ENCODE data around the gene DHX15.
"Not testable (repeated sequence)": the region's sequence is repeated elsewhere in the genome, so short reads cannot be mapped to it uniquely, and the experiment has no call there.

Gene DHX15

DNA sequence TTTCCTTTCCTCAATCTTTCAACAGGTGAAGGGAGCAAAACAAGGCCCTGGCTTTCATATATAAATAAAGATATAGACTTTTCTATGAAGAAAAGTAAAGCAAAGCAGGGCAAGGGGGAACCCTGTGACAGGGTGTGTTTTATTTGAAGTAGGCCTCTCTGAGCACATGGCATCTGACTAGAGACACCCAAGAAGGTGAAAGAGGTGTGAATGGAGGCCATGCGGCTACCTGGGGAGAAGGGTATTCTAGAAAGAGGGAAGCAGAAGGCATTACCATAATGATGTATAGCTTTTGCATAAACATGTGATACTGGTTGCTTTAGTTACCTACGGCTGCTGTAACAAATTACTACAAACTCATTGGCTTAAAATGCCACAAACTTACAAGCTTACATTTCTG is 75.8 kb downstream of the DHX15 start:
- H4K5ac ChIP-seq (ENCODE audit: low read length): no peak overlapping the region
- WGBS (ENCODE audit: extremely low coverage, insufficient coverage, low lambda C conversion rate): no CpG with 5 or more reads among the region's 2 CpGs
- no peak for DNase-seq

DNA sequence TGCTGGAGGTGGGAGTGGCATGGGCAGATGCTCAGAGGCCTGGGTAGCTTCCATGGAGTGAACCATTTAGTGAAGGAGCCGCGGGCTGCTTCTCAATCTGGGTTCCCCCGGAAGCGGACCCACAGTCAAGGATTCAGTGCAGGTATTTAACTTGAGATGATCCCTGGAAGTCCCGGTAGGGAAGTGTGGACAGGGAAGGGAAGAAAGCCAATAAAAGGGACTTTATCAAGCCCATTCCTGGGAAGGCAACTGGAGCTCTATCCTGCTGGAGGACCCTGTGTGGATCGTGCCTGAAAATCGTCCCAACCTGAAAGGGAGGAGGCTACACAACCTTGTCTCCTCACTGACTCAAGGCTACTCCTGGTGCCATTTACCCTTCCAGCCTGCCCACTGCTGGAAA is 76.9 kb downstream of the DHX15 start:
- peak; percentile 41 for DNase-seq
- WGBS (ENCODE audit: extremely low coverage, insufficient coverage, low lambda C conversion rate): no CpG with 5 or more reads among the region's 7 CpGs
- Histone ChIP-seq H3K4ac (ENCODE audit: low read depth, low read length) (no peak overlapping the region), H3K27me3 (ENCODE audit: insufficient read depth, low read length, poor library complexity) (no peaks in the 10 kb centered on the region), H3K36me3 (ENCODE audit: control insufficient read depth, insufficient read depth, low read length) (peaks cover 3% of the 10 kb centered on the region), H3K4me2 (ENCODE audit: low read length) (no peak overlapping the region), H3K56ac (ENCODE audit: low read length) (no peak overlapping the region), H2BK120ac (ENCODE audit: low read depth, low read length) (no peak overlapping the region), H3K9ac (ENCODE audit: low read length) (no peak overlapping the region), H4K5ac (ENCODE audit: low read length) (no peak overlapping the region), H4K8ac (ENCODE audit: low read depth, low read length) (no peak overlapping the region), H3K79me2 (ENCODE audit: control insufficient read depth, insufficient read depth, low read length) (no peaks in the 10 kb centered on the region), H2BK5ac (ENCODE audit: low read length) (no peak overlapping the region), H2BK15ac (replicated peaks; ENCODE audit: low read depth) (no peak overlapping the region), H3K4me3 (ENCODE audit: low read length) (no peak overlapping the region), H3K79me1 (ENCODE audit: low read length) (no peaks in the 10 kb centered on the region), H2AK5ac (ENCODE audit: low read length) (no peak overlapping the region), H3K4me1 (ENCODE audit: control insufficient read depth, low read depth, low read length) (peaks cover 5% of the 10 kb centered on the region), H3K18ac (ENCODE audit: low read length) (no peak overlapping the region), H3K23ac (ENCODE audit: low read length) (no peak overlapping the region), H3K27ac (ENCODE audit: low read depth, low read length) (no peak overlapping the region)

More for the DNA sequence above, 75.8 kb downstream of the DHX15 start:
- Histone ChIP-seq H3K4me1 (ENCODE audit: control insufficient read depth, low read depth, low read length) (peaks cover 5% of the 10 kb centered on the region), H2BK120ac (ENCODE audit: low read depth, low read length) (no peak overlapping the region), H3K56ac (ENCODE audit: low read length) (no peak overlapping the region), H3K4me2 (ENCODE audit: low read length) (no peak overlapping the region), H2AK5ac (ENCODE audit: low read length) (no peak overlapping the region), H2BK15ac (replicated peaks; ENCODE audit: low read depth) (no peak overlapping the region), H2BK5ac (ENCODE audit: low read length) (no peak overlapping the region), H3K4ac (ENCODE audit: low read depth, low read length) (no peak overlapping the region), H3K4me3 (ENCODE audit: low read length) (no peak overlapping the region), H4K8ac (ENCODE audit: low read depth, low read length) (no peak overlapping the region), H3K18ac (ENCODE audit: low read length) (no peak overlapping the region), H3K79me2 (ENCODE audit: control insufficient read depth, insufficient read depth, low read length) (no peaks in the 10 kb centered on the region), H3K23ac (ENCODE audit: low read length) (no peak overlapping the region), H3K79me1 (ENCODE audit: low read length) (no peaks in the 10 kb centered on the region), H3K27me3 (ENCODE audit: insufficient read depth, low read length, poor library complexity) (no peaks in the 10 kb centered on the region), H3K9ac (ENCODE audit: low read length) (no peak overlapping the region), H3K36me3 (ENCODE audit: control insufficient read depth, insufficient read depth, low read length) (peaks cover 3% of the 10 kb centered on the region), H3K27ac (ENCODE audit: low read depth, low read length) (no peak overlapping the region)

DNA sequence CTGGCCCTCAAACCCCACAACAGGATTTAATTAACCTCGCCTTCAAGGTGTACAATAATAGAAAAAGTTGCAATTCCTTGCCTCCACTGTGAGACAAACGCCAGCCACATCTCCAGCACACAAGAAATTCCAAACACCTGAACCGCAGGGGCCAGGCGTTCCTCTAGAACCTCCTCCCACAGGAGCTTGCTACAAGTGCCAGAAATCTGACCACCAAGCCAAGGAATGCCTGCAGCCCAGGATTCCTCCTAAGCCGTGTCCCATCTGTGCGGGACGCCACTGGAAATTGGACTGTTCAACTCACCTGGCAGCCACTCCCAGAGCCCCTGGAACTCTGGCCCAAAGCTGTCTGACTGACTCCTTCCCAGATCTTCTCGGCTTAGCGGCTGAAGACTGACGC is 81.3 kb downstream of the DHX15 start:
- H3K4me2 ChIP-seq (ENCODE audit: low read length); H4K5ac ChIP-seq (ENCODE audit: low read length); H3K9ac ChIP-seq (ENCODE audit: low read length); H4K8ac ChIP-seq (ENCODE audit: low read depth, low read length); H2BK120ac ChIP-seq (ENCODE audit: low read depth, low read length); H3K79me2 ChIP-seq (ENCODE audit: control insufficient read depth, insufficient read depth, low read length); H3K18ac ChIP-seq (ENCODE audit: low read length); H3K4me1 ChIP-seq (ENCODE audit: control insufficient read depth, low read depth, low read length); H3K56ac ChIP-seq (ENCODE audit: low read length); H3K36me3 ChIP-seq (ENCODE audit: control insufficient read depth, insufficient read depth, low read length); H3K79me1 ChIP-seq (ENCODE audit: low read length); H3K4ac ChIP-seq (ENCODE audit: low read depth, low read length); H2BK15ac ChIP-seq (replicated peaks; ENCODE audit: low read depth); H2AK5ac ChIP-seq (ENCODE audit: low read length); H2BK5ac ChIP-seq (ENCODE audit: low read length); H3K4me3 ChIP-seq (ENCODE audit: low read length); DNase-seq; H3K27me3 ChIP-seq (ENCODE audit: insufficient read depth, low read length, poor library complexity); H3K27ac ChIP-seq (ENCODE audit: low read depth, low read length); H3K23ac ChIP-seq (ENCODE audit: low read length): not testable (repeated sequence)
- no CpG with 5 or more reads among the region's 10 CpGs for WGBS (ENCODE audit: extremely low coverage, insufficient coverage, low lambda C conversion rate)

DNA sequence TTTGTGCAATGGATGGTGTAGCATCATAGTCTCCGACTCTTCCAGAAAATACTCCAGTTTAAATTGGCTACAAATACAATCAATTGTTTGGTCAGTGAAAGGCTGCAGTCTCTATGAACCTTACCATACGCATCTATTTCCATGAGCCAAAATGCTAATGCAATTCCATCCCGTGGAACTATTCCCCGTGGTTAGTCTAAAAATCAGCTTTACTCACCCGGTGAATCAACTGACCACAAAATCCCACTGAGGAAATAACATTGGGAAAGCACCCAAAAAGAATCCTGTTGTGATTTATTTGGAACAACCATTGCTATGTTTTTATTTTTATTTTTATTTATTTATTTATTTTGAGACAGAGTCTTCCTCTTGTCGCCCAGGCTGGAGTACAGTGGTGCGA is 87.1 kb downstream of the DHX15 start:
- Histone ChIP-seq H3K23ac (ENCODE audit: low read length) (no peak overlapping the region), H3K79me2 (ENCODE audit: control insufficient read depth, insufficient read depth, low read length) (no peaks in the 10 kb centered on the region), H3K36me3 (ENCODE audit: control insufficient read depth, insufficient read depth, low read length) (no peaks in the 10 kb centered on the region), H3K4me1 (ENCODE audit: control insufficient read depth, low read depth, low read length) (peaks cover 4% of the 10 kb centered on the region), H3K18ac (ENCODE audit: low read length) (no peak overlapping the region), H3K9ac (ENCODE audit: low read length) (no peak overlapping the region), H3K27ac (ENCODE audit: low read depth, low read length) (no peak overlapping the region), H3K4me3 (ENCODE audit: low read length) (no peak overlapping the region), H2AK5ac (ENCODE audit: low read length) (no peak overlapping the region), H3K56ac (ENCODE audit: low read length) (no peak overlapping the region), H3K79me1 (ENCODE audit: low read length) (no peaks in the 10 kb centered on the region), H2BK120ac (ENCODE audit: low read depth, low read length) (no peak overlapping the region), H3K4me2 (ENCODE audit: low read length) (no peak overlapping the region), H2BK15ac (replicated peaks; ENCODE audit: low read depth) (no peak overlapping the region), H3K27me3 (ENCODE audit: insufficient read depth, low read length, poor library complexity) (no peaks in the 10 kb centered on the region), H3K4ac (ENCODE audit: low read depth, low read length) (no peak overlapping the region), H4K5ac (ENCODE audit: low read length) (no peak overlapping the region), H2BK5ac (ENCODE audit: low read length) (no peak overlapping the region), H4K8ac (ENCODE audit: low read depth, low read length) (no peak overlapping the region)
- no peak for DNase-seq
- no CpG with 5 or more reads among the region's 7 CpGs for WGBS (ENCODE audit: extremely low coverage, insufficient coverage, low lambda C conversion rate)

DNA sequence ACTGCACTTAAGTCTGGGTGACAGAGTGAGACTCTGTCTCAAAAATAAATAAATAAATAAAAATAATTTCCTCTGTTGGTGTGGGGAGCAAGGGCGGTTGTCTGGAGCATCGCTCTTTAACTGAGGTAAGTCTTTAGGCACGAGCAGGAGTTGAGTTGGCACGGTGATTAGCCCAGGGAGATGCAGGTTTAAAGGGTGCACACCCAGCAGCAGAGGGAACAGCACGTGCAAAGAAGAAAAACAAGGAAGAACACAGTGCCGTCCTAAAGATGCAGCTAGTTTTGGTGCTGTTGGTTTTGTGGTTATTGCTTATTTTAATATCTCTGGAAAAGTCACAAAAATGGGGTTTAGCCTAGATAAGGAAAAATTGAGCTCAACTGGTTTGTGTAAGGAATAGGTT is 87.8 kb downstream of the DHX15 start:
- H3K23ac ChIP-seq (ENCODE audit: low read length): no peak overlapping the region
- H3K27me3 ChIP-seq (ENCODE audit: insufficient read depth, low read length, poor library complexity): no peaks in the 10 kb centered on the region
- WGBS (ENCODE audit: extremely low coverage, insufficient coverage, low lambda C conversion rate): no CpG with 5 or more reads among the region's 6 CpGs

DNA sequence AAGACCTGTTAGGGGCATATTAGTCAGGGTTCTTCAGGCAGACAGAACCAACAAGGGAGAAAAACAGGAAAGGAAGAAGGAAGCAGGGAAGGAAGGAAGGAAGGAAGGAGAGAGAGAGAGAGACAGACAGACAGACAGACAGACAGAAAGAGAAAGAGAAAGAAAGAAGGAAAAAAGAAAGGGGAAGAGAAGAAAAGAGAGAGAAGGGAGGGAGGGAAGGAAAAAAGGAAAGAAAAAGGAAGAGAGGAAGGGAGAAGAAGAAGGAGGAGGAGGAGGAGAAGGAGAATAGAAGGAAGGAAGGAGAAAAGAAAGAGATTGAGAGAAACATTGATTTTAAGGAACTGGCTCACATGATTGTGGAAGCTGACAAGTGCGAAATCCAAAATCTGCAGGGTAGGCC is 89.0 kb downstream of the DHX15 start:
- Histone ChIP-seq H3K79me1 (ENCODE audit: low read length) (no peaks in the 10 kb centered on the region), H3K18ac (ENCODE audit: low read length) (no peak overlapping the region), H3K4me2 (ENCODE audit: low read length) (no peak overlapping the region), H2BK120ac (ENCODE audit: low read depth, low read length) (no peak overlapping the region), H3K56ac (ENCODE audit: low read length) (no peak overlapping the region), H3K4ac (ENCODE audit: low read depth, low read length) (no peak overlapping the region), H2BK15ac (replicated peaks; ENCODE audit: low read depth) (no peak overlapping the region), H3K27me3 (ENCODE audit: insufficient read depth, low read length, poor library complexity) (no peaks in the 10 kb centered on the region), H4K8ac (ENCODE audit: low read depth, low read length) (no peak overlapping the region), H3K4me1 (ENCODE audit: control insufficient read depth, low read depth, low read length) (peaks cover 2% of the 10 kb centered on the region), H2BK5ac (ENCODE audit: low read length) (no peak overlapping the region), H3K27ac (ENCODE audit: low read depth, low read length) (no peak overlapping the region), H3K4me3 (ENCODE audit: low read length) (no peak overlapping the region), H3K9ac (ENCODE audit: low read length) (no peak overlapping the region), H3K36me3 (ENCODE audit: control insufficient read depth, insufficient read depth, low read length) (no peaks in the 10 kb centered on the region), H4K5ac (ENCODE audit: low read length) (no peak overlapping the region), H3K23ac (ENCODE audit: low read length) (no peak overlapping the region), H3K79me2 (ENCODE audit: control insufficient read depth, insufficient read depth, low read length) (no peaks in the 10 kb centered on the region), H2AK5ac (ENCODE audit: low read length) (no peak overlapping the region)
- no CpG with 5 or more reads among the region's 1 CpG for WGBS (ENCODE audit: extremely low coverage, insufficient coverage, low lambda C conversion rate)
- no peak for DNase-seq

More for the DNA sequence above, 87.8 kb downstream of the DHX15 start:
- Histone ChIP-seq H3K79me1 (ENCODE audit: low read length) (no peaks in the 10 kb centered on the region), H3K9ac (ENCODE audit: low read length) (no peak overlapping the region), H3K56ac (ENCODE audit: low read length) (no peak overlapping the region), H2BK120ac (ENCODE audit: low read depth, low read length) (no peak overlapping the region), H3K4me1 (ENCODE audit: control insufficient read depth, low read depth, low read length) (peaks cover 4% of the 10 kb centered on the region), H3K4me2 (ENCODE audit: low read length) (no peak overlapping the region), H2BK5ac (ENCODE audit: low read length) (no peak overlapping the region), H2BK15ac (replicated peaks; ENCODE audit: low read depth) (no peak overlapping the region), H3K79me2 (ENCODE audit: control insufficient read depth, insufficient read depth, low read length) (no peaks in the 10 kb centered on the region), H2AK5ac (ENCODE audit: low read length) (no peak overlapping the region), H4K8ac (ENCODE audit: low read depth, low read length) (no peak overlapping the region), H3K18ac (ENCODE audit: low read length) (no peak overlapping the region), H3K4me3 (ENCODE audit: low read length) (no peak overlapping the region), H3K36me3 (ENCODE audit: control insufficient read depth, insufficient read depth, low read length) (no peaks in the 10 kb centered on the region), H4K5ac (ENCODE audit: low read length) (no peak overlapping the region), H3K27ac (ENCODE audit: low read depth, low read length) (no peak overlapping the region), H3K4ac (ENCODE audit: low read depth, low read length) (no peak overlapping the region)
- no peak for DNase-seq

Data from mesendoderm (in vitro differentiated cells).